NT2/D1 (cell line): ENCODE data around the gene CACNA2D2.

ENCODE experiments used
- SUZ12 ChIP-seq: IDR thresholded peaks from 2 replicates; pipeline ENCODE4 v1.6.1; 2011; ENCODE audit not compliant: insufficient read length, insufficient read depth; ENCODE audit errors: extremely low read depth
- YY1 ChIP-seq: IDR thresholded peaks from 2 replicates; pipeline ENCODE4 v1.6.1; 2011; ENCODE audit not compliant: insufficient read length, insufficient read depth
- ZNF274 ChIP-seq: IDR thresholded peaks from 2 replicates; pipeline ENCODE4 v1.6.1; 2011; ENCODE audit warnings: mild to moderate bottlenecking, low read depth, low read length

GRCh38 chr3:50327943-50328691, 175.3 kb downstream of the CACNA2D2 start, which contains the start of gene TUSC2:
- TF ChIP-seq ZNF274: no peak
- TF ChIP-seq YY1: no peak
- TF ChIP-seq SUZ12: no peak
